ENCODE measurements around the gene RRP12. TPM values are rescaled to one million over a fixed set of nuclear protein-coding genes. Genes with fewer than 3 reads are reported as not detected.

RRP12 gene
- total RNA-seq, 1 donor from 2014 or later, result 26.8 TPM

DNA sequence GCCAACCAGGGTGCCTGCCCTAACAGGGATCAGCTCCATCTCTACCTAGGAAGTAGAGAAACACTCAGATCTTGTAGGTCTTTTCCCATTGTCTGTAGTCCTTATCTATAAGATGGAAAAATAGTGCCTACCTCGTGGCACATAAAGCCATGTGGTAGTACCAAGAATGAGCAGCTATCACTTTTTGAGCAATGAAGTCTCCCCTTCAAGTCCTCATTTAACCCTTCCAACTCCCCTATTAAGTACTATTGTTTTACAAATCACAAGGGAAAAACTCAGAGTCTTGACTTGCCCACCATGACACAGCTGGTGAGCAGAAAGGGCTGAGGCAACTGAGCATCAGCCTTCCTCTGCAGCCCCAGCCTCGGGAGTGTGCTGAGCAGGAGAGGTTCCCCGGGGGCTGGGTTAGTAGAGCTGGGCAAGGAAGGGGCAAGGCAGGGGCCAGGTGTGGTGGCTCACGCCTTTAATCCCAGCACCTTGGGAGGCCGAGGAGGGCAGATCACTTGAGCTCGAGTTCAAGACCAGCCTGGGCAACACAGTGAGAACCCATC lies 69.9 kb downstream of the RRP12 start:
- TF ChIP-seq, protein P1, sequence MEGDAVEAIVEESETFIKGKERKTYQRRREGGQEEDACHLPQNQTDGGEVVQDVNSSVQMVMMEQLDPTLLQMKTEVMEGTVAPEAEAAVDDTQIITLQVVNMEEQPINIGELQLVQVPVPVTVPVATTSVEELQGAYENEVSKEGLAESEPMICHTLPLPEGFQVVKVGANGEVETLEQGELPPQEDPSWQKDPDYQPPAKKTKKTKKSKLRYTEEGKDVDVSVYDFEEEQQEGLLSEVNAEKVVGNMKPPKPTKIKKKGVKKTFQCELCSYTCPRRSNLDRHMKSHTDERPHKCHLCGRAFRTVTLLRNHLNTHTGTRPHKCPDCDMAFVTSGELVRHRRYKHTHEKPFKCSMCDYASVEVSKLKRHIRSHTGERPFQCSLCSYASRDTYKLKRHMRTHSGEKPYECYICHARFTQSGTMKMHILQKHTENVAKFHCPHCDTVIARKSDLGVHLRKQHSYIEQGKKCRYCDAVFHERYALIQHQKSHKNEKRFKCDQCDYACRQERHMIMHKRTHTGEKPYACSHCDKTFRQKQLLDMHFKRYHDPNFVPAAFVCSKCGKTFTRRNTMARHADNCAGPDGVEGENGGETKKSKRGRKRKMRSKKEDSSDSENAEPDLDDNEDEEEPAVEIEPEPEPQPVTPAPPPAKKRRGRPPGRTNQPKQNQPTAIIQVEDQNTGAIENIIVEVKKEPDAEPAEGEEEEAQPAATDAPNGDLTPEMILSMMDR (IDR thresholded peaks at IDR 0.05; ENCODE audit: partially characterized antibody, unreplicated experiment), result no peak
- H3K4me3 Mint-ChIP-seq (ENCODE audit: unreplicated experiment), result peak overlapping the region; percentile 64
- H3K9me3 Mint-ChIP-seq (ENCODE audit: unreplicated experiment), result peaks cover 10% of the 10 kb centered on the region
- peaks cover 26% of the 10 kb centered on the region for H3K4me1 Mint-ChIP-seq (ENCODE audit: low read depth, unreplicated experiment)
- H3K27me3 Mint-ChIP-seq (ENCODE audit: unreplicated experiment), result peaks cover 4% of the 10 kb centered on the region
- no peak overlapping the region for H3K27ac Mint-ChIP-seq (ENCODE audit: unreplicated experiment)
- H3K36me3 Mint-ChIP-seq (ENCODE audit: unreplicated experiment), result peaks cover 4% of the 10 kb centered on the region
- DNase-seq, result no peak

DNA sequence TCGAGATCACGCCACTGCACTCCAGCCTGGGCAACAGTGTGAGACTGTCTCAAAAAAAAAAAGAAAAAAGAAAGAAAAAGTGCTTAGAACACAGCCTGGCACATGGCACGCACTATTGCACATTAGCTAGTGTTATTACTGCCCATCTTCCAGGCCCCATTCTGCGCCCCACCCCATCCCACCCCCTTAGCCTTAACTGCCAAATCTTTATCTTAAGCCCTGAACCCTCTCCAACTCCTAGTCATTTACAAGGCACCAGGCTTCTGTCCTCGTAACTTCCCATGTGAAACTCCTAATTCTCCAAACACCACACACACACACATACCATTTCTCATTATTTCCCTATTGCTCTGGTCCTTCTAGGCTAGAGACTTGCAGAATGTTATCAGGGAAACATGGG lies 71.4 kb downstream of the RRP12 start:
- peaks cover 7% of the 10 kb centered on the region for H3K9me3 Mint-ChIP-seq (ENCODE audit: unreplicated experiment)
- H3K4me3 Mint-ChIP-seq (ENCODE audit: unreplicated experiment), result no peak overlapping the region
- no peak for DNase-seq
- TF ChIP-seq, protein P1 (IDR thresholded peaks at IDR 0.05; ENCODE audit: partially characterized antibody, unreplicated experiment), result no peak
- H3K27me3 Mint-ChIP-seq (ENCODE audit: unreplicated experiment), result peaks cover 4% of the 10 kb centered on the region
- H3K36me3 Mint-ChIP-seq (ENCODE audit: unreplicated experiment), result peaks cover 4% of the 10 kb centered on the region
- peak overlapping the region; percentile 69 for H3K27ac Mint-ChIP-seq (ENCODE audit: unreplicated experiment)
- H3K4me1 Mint-ChIP-seq (ENCODE audit: low read depth, unreplicated experiment), result peaks cover 30% of the 10 kb centered on the region

DNA sequence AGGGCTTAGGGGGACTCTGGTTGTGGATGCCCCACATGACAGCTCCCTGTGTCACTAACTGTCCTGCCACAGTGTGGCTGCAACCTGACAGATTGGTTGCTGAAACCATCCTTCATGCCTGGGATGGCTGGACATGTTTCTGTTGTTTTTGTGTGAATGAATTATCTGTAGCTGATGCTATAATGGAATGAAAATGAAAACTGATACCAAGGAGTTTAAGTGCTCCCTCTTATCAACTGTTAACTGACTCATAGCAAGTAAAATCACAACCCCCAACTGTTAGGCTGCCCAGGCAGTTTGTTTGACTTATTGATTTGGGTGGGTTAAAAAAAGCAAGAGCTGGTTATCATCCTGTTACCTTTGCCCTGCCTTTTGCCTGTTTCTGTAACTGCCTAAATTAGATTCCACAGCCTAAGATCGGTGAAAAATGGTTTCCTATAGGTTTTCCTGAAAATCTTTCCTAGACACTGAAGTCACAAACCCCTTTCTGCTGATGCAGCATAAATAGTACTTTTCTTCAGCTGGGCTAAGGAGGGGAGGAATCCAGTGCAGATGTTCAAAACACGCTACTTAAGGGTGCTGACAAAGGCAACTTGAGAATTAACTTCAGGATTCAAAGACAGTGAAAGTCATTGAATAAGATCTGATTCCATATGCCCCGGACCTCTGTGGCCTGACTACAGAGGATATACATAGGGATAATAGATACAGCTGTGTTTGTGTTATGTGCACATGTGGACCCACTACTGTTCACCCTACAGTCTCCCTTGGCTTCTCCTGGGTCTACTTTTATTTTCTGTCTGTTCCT lies 72.3 kb downstream of the RRP12 start:
- TF ChIP-seq, protein P1 (IDR thresholded peaks at IDR 0.05; ENCODE audit: partially characterized antibody, unreplicated experiment), result no peak
- no peak for DNase-seq
- H3K4me3 Mint-ChIP-seq (ENCODE audit: unreplicated experiment), result no peak overlapping the region
- H3K27ac Mint-ChIP-seq (ENCODE audit: unreplicated experiment), result no peak overlapping the region
- peaks cover 30% of the 10 kb centered on the region for H3K4me1 Mint-ChIP-seq (ENCODE audit: low read depth, unreplicated experiment)
- peaks cover 4% of the 10 kb centered on the region for H3K27me3 Mint-ChIP-seq (ENCODE audit: unreplicated experiment)
- H3K9me3 Mint-ChIP-seq (ENCODE audit: unreplicated experiment), result peaks cover 7% of the 10 kb centered on the region
- H3K36me3 Mint-ChIP-seq (ENCODE audit: unreplicated experiment), result peaks cover 4% of the 10 kb centered on the region

DNA sequence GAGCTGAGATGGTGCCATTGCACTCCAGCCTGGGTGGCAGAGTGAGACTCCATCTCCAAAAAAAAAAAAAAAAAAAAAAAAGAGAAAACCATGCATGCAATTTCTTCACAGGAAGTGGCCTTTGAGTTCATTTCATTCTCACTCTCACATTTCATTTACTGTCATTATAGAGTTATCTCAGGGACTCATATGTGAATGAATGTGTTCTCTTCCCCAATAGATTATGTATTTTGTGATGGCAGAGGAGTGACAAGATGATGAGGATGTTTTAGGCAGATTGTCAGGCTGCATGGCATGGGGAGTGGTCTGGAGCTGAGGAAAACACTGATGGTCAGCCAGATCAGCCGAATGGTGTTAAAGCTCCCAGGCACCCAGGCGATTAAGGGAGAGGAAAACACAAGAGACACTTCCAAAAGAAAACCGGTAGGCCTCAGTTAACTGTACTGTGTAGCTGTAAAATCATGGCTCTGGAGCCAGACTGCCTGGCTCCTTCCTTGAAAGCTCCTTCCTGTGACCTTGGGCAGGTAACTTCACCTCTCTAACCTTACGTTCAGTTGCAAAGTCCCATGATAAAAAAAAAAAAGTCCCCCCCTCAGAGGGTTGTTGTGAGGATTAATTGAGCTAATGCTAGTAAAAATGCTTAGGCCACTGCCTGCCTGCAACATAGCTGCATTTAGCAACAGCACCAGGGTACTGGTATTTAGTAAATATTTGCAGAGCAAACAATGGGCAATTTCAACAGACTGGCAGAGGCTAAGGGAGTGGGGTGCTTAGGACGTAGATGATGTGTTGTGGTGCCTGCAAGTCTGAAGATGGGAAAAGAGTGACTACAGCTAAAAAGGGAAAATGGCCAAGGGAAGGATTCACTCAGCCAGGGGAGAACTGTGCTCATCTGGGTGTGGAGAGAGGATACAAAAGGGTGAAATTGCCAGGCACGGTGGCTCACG lies 73.5 kb downstream of the RRP12 start:
- peaks cover 4% of the 10 kb centered on the region for H3K36me3 Mint-ChIP-seq (ENCODE audit: unreplicated experiment)
- H3K4me3 Mint-ChIP-seq (ENCODE audit: unreplicated experiment), result no peak overlapping the region
- peaks cover 6% of the 10 kb centered on the region for H3K9me3 Mint-ChIP-seq (ENCODE audit: unreplicated experiment)
- H3K27me3 Mint-ChIP-seq (ENCODE audit: unreplicated experiment), result peaks cover 2% of the 10 kb centered on the region
- peaks cover 31% of the 10 kb centered on the region for H3K4me1 Mint-ChIP-seq (ENCODE audit: low read depth, unreplicated experiment)
- no peak overlapping the region for H3K27ac Mint-ChIP-seq (ENCODE audit: unreplicated experiment)
- DNase-seq, result no peak
- TF ChIP-seq, protein P1 (IDR thresholded peaks at IDR 0.05; ENCODE audit: partially characterized antibody, unreplicated experiment), result no peak

Measured in glutamatergic neuron (in vitro differentiated cells).